MCF 10A (cell line): ENCODE results near the gene ZNF25. TPM values are rescaled to one million over a fixed set of nuclear protein-coding genes. Genes with fewer than 3 reads are reported as not detected.

Experiments
- BruUV-seq: library from RNA; stranded (reverse); fragments of 400-500 nt; replicated peaks from 2 replicates; lab custom pipeline; 2021; lab: Mats Ljungman, UMichigan
- CTCF ChIA-PET: fragments of 300-600 bp; sonication (Branson Sonifier 250); formaldehyde crosslinking; extraction: SDS; loops from one replicate; lab custom pipeline; 2021; ENCODE audit warnings: antibody characterized with exemption, inconsistent platforms; lab: Yijun Ruan, JAX
- POLR2A ChIA-PET: fragments of 300-600, 350-650 bp; sonication (Branson Sonifier 250); formaldehyde crosslinking; extraction: SDS; loops from one replicate; lab custom pipeline; 2020; ENCODE audit warnings: antibody characterized with exemption, inconsistent platforms; lab: Yijun Ruan, JAX
- DNase-seq: peaks from one replicate; pipeline ENCODE4 v3.0.0-alpha.2; 2018; ENCODE audit not compliant: unreplicated experiment
- H3K27ac Mint-ChIP-seq: one replicate; pipeline ENCODE4 v1.8.0; 2022; ENCODE audit warnings: mild to moderate bottlenecking, low read depth, mixed read lengths; ENCODE audit not compliant: unreplicated experiment
- H3K27me3 Mint-ChIP-seq: one replicate; pipeline ENCODE4 v1.8.0; 2022; ENCODE audit warnings: mixed read lengths; ENCODE audit not compliant: insufficient read depth, unreplicated experiment
- H3K36me3 Mint-ChIP-seq: one replicate; pipeline ENCODE4 v1.8.0; 2022; ENCODE audit warnings: mild to moderate bottlenecking, moderate library complexity, mixed read lengths; ENCODE audit not compliant: insufficient read depth, unreplicated experiment
- H3K4me1 Mint-ChIP-seq: one replicate; pipeline ENCODE4 v1.8.0; 2022; ENCODE audit warnings: mixed read lengths; ENCODE audit not compliant: insufficient read depth, unreplicated experiment
- H3K4me3 Mint-ChIP-seq: one replicate; pipeline ENCODE4 v1.8.0; 2022; ENCODE audit warnings: mild to moderate bottlenecking, moderate library complexity, mixed read lengths; ENCODE audit not compliant: unreplicated experiment
- H3K9me3 Mint-ChIP-seq: one replicate; pipeline ENCODE4 v1.8.0; 2022; ENCODE audit warnings: mixed read lengths; ENCODE audit not compliant: unreplicated experiment
- CTCF ChIP-seq: fragments of 200-600 bp; IDR thresholded peaks from one replicate; pipeline ENCODE4 v1.8.0; 2022; ENCODE audit warnings: antibody characterized with exemption, mild to moderate bottlenecking; ENCODE audit not compliant: unreplicated experiment
- intact Hi-C: fragments of 100-400 bp; cut with micrococcal nuclease; formaldehyde crosslinking; loops from 2 replicates; pipeline ENCODE4 v1.14.1; 2022
- total RNA-seq: library from RNA; stranded (reverse); gene quantifications from 2 replicates; pipeline ENCODE4 v1.2.3, GENCODE V29; 2022

Gene ZNF25
- total RNA-seq, 1 experiment from 2014 or later = 7.2 TPM

- no peak for TF ChIP-seq CTCF
- Mint-ChIP-seq H3K27ac (no peak overlapping the region), H3K4me3 (no peak overlapping the region), H3K36me3 (peaks cover 36% of the 10 kb centered on the region), H3K9me3 (no peaks in the 10 kb centered on the region), H3K4me1 (no peaks in the 10 kb centered on the region), H3K27me3 (no peaks in the 10 kb centered on the region)
- DNase-seq = no peak
- BruUV-seq = no TSS peak
- POLR2A ChIA-PET = no interaction called here
- CTCF ChIA-PET = interaction anchor here (0.9 kb wide), 1 partner anchor 16 kb away, joined by 3 read pairs; the partner anchor contains the start of gene ZNF25
- intact Hi-C loops = no loop called here
These were observed 15.8 kb downstream of the ZNF25 start for GRCh38 chr10:37960591-37961137.

- peaks cover 18% of the 10 kb centered on the region for H3K9me3 Mint-ChIP-seq
- ChIA-PET POLR2A (no interaction called here), CTCF (no interaction called here)
- no peak overlapping the region for H3K27ac Mint-ChIP-seq
- no peaks in the 10 kb centered on the region for H3K27me3 Mint-ChIP-seq
- no peak for TF ChIP-seq CTCF
- no TSS peak for BruUV-seq
- no peaks in the 10 kb centered on the region for H3K4me1 Mint-ChIP-seq
- no peak overlapping the region for H3K4me3 Mint-ChIP-seq
- H3K36me3 Mint-ChIP-seq = peaks cover 61% of the 10 kb centered on the region
- no peak for DNase-seq
- intact Hi-C loops = no loop called here
These were observed 18.6 kb downstream of the ZNF25 start for GRCh38 chr10:37957841-37958240.

DNA sequence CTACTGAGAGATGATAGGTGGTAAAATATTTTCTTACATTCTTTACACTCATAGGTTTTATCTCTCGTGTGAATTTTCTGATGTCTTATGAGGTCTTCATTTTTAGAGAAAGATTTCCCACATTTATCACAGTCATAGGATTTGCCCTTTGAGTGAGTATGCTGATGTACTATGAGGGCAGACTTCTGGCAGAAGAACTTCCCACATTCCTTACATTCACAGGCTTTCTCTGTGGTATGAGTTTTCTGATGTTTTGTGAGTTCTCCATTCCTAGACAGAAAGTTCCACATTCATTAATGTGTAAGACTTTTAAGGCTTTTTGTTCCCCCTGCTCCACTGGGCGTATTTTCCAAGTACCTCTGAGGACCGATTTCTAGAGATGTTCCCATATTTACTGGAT, 23.5 kb downstream of the ZNF25 start:
- no TSS peak for BruUV-seq
- intact Hi-C loops = no loop called here
- DNase-seq = no peak
- H3K36me3 Mint-ChIP-seq = peaks cover 57% of the 10 kb centered on the region
- no peak for TF ChIP-seq CTCF
- no peak overlapping the region for H3K27ac Mint-ChIP-seq
- ChIA-PET POLR2A (no interaction called here), CTCF (no interaction called here)
- H3K4me1 Mint-ChIP-seq = no peaks in the 10 kb centered on the region
- H3K9me3 Mint-ChIP-seq = peaks cover 25% of the 10 kb centered on the region
- H3K4me3 Mint-ChIP-seq = no peak overlapping the region
- no peaks in the 10 kb centered on the region for H3K27me3 Mint-ChIP-seq

GRCh38 chr10:37952043-37952755, 24.2 kb downstream of the ZNF25 start:
- DNase-seq = no peak
- intact Hi-C loops = no loop called here
- CTCF ChIA-PET = no interaction called here
- H3K36me3 Mint-ChIP-seq = peaks cover 52% of the 10 kb centered on the region
- peaks cover 25% of the 10 kb centered on the region for H3K9me3 Mint-ChIP-seq
- no peak for TF ChIP-seq CTCF
- H3K4me1 Mint-ChIP-seq = no peaks in the 10 kb centered on the region
- BruUV-seq = no TSS peak
- POLR2A ChIA-PET = no interaction called here
- no peak overlapping the region for H3K27ac Mint-ChIP-seq
- H3K27me3 Mint-ChIP-seq = no peaks in the 10 kb centered on the region
- no peak overlapping the region for H3K4me3 Mint-ChIP-seq
